Stimulated activated CD8-positive, alpha-beta memory T cell treated with anti-CD3 and anti-CD28 coated beads, Interleukin-15, amount 100 ng/mL, for 24 hours (primary cell): ENCODE data around the gene ACTA2.
"Not testable (repeated sequence)": the region's sequence is repeated elsewhere in the genome, so short reads cannot be mapped to it uniquely, and the experiment has no call there.

Experiments used
- DNase-seq: peaks from one replicate; pipeline ENCODE4 v3.0.0-alpha.2; 2020; ENCODE audit warnings: low read depth

Gene ACTA2

GRCh38 chr10:88949912-88950837 is 2.4 kb downstream of the ACTA2 start:
- no peak for DNase-seq

DNA sequence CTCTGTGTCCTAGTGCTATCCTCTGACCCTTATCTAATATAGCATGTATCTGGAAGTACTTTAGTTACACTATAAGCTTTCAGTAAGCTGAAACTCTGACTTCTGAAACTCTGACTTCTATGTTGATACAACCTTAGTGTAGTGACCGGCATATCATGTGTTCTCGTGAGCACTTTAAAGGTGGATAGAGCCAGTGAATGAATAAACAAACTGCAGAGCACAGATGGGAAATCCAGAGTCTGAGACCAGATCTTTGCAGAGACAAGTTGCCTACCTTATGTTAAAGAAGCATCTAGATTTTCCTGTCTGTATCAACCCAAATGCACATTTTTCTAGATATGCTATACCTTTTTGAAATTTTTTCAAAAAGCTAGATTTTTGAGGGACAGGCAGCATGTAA is 3.5 kb downstream of the ACTA2 start:
- DNase-seq, result no peak

GRCh38 chr10:88946965-88947590 is 5.5 kb downstream of the ACTA2 start:
- no peak for DNase-seq

GRCh38 chr10:88946200-88946599 is 6.4 kb downstream of the ACTA2 start:
- DNase-seq, result no peak

DNA sequence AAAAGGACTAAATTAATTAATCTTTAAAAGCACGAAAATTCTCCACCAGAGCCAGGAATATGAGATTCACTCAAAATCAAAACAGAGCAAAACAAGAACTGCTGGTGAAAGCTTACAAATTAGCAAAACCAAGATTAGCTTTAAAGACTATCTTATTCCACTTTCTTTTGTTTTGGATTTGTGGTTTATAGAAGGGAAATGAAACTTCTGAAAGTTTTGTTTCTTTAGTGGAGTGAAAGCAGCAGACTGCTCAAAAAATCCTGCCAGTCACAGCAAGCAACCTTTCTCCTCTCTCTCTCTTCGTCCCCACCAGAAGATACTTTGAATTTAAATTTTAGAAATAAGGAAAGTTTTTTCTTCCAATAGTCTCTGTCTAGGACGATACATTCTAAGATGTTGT is 7.8 kb downstream of the ACTA2 start:
- DNase-seq, result no peak

DNA sequence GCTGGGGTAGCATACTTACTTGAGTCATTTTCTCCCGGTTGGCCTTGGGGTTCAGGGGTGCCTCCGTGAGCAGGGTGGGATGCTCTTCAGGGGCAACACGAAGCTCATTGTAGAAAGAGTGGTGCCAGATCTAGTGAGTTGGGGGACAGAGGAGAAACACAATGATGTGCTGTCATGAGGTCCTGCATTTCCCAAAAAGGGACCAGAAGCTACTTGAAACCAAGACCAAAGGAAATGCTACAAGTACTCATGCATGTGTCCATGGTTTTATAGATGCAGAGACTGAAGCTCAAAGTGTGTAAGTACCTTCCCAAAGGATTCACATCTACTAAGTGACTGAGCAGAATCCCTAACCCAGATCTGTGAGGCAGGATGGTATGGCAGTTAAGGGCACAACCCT is 8.8 kb downstream of the ACTA2 start:
- no peak for DNase-seq

- no peak for DNase-seq
Measured at GRCh38 chr10:88941026-88941425, 11.5 kb downstream of the ACTA2 start.

DNA sequence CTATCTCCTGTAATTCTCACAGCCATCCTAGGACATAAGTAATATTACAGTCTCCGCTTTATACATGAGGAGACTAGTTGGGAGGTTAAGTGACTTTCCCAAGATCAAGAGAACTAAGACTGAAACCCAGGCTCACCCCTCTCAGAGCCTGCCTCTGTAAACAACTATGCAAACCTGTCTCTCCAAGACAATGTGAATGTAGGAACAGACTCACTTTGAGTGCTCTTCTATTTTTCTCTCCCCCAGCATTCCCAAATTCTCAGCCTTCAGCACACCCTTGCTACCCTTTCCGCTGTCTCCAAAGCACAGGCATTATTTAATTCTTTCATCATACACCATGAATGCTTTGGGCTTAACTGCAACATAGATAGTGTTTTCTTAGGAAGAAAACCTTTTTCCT is 13.6 kb downstream of the ACTA2 start:
- DNase-seq, result no peak

DNA sequence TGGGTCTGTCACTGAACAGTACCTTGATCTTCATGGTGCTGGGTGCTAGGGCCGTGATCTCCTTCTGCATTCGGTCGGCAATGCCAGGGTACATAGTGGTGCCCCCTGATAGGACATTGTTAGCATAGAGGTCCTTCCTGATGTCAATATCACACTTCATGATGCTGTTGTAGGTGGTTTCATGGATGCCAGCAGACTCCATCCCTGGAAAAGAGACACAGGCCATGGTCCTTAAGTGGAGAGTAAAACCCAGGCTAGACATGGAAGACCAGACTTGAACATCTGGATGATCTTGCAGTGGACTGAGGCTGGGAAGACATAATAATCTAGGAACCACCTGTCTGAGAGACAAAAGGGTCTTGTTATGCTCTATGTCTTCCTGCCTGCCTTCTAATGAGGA is 14.5 kb downstream of the ACTA2 start:
- DNase-seq, result no peak

DNA sequence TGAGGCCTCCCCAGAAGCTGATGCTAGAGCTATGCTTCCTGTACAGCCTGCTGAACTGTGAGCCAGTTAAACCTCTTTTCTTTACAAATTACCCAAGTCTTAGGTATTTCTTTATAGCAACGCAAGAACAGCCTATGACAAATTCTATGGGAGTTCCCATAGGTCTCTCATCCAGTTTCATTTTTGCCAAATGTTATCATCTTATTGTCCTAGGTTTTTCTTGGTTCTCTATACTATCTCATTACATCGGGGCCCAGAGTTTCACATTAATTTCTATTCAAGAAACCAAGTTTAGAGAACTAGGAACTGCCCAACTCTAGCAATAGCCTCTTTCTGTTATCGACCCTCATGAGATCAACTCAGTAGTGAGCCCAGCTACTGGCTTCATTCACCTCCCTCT is 15.9 kb downstream of the ACTA2 start:
- no peak for DNase-seq

DNA sequence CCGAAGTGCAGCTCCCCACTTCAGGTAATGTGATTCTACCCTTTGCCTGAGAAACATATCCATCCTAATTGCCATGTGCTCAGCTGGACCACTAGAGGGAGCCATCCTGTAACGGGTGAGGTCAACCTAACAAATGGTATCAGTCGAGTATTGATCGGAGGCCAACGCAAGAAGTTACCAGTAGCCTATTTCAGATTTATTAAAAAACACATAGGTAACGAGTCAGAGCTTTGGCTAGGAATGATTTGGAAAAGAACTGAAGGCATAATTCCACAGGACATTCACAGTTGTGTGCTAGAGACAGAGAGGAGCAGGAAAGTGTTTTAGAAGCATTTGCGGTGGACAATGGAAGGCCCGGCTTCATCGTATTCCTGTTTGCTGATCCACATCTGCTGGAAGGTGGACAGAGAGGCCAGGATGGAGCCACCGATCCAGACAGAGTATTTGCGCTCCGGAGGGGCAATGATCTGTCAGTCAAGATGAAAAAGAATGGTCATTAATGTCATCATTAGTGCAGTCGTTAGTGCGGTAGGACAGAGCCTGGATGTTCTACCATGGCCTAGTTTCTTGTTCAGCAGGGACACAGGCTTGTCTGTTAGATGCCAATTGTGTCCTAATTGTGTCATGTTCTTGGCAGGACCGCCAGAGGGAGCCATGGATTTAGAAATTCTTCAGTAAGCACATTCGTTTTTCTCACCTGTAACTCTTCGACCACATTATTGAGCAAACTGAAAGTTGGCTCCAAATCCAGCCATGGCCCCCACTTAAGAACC is 17.5 kb downstream of the ACTA2 start:
- peak; percentile 27 for DNase-seq

- DNase-seq, result no peak
Measured at GRCh38 chr10:88933564-88933963, 19.0 kb downstream of the ACTA2 start.

- DNase-seq, result no peak
Measured at GRCh38 chr10:88932539-88933256, 19.9 kb downstream of the ACTA2 start.

GRCh38 chr10:88932029-88932428 is 20.5 kb downstream of the ACTA2 start:
- DNase-seq, result not testable (repeated sequence)

DNA sequence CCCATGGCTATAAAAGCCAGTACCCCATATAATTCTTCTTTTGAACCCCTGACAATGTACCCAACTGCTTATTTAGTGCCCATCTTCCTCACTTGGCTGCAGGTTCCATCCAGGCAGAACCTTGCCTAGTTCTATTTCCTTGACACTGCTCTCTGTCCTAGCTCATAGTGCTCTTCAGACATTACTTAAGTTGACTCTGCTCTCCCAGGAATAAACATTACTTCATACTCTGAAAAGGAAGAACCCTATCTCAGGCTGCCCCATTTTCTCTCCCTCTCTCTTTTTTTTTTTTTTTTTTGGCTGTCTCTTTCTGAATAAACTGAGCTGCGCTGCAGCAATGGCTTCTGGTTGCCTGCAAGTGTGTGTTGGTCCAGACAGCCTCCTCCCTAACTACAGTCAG is 21.0 kb downstream of the ACTA2 start:
- no peak for DNase-seq

GRCh38 chr10:88928254-88928653 is 24.3 kb downstream of the ACTA2 start:
- no peak for DNase-seq

DNA sequence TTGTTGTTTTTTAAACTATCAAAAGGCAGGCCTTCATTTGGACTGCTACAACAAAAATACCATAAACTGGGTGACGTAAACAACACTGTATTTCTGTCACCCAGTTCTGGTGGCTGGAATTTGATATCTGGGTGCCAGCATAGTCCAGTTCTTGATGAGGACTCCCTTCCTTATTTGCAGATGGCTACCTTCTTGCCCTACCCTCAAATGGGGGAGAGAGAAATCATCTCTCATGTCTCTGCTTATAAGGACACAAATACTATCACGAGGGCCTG is 25.2 kb downstream of the ACTA2 start:
- no peak for DNase-seq

- DNase-seq, result no peak
Measured at GRCh38 chr10:88926566-88927415, 25.8 kb downstream of the ACTA2 start.

GRCh38 chr10:88923520-88923919 is 29.1 kb downstream of the ACTA2 start:
- no peak for DNase-seq

GRCh38 chr10:88922041-88922440 is 30.5 kb downstream of the ACTA2 start:
- DNase-seq, result no peak

- DNase-seq, result no peak
Measured at GRCh38 chr10:88920986-88921593, 31.5 kb downstream of the ACTA2 start.
